C1 segment of cervical spinal cord (tissue), 14 donors: ENCODE data around the gene NHSL1.
A peak's percentile ranks its signal among the peaks of the same experiment; 100 is the strongest.

Experiments used
- DNase-seq, 14 donors: peaks; one replicate each; lab custom pipeline; 2025; lab: John Stamatoyannopoulos, UW

The NHSL1 gene

DNA sequence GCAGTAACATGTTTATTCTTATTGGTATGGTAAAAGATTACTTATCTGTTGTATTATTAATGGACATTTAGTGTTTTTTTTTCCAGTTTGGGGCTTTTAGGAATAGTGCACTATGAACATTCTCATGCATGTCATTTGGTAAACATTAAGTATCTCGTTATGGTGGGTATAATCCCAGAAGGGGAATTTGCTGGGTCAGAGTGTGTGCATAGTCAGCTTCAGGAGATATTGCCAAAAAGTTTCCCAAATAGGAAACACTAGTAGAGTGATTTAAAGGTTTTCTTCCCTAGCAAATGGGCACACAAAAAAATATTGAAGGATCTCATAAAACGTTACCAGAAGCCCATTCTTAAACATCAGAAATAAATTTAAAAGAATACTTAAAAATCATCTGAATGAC lies 25.2 kb upstream of the NHSL1 start:
- no peak for DNase-seq

GRCh38 chr6:138523347-138524210 lies 24.3 kb upstream of the NHSL1 start:
- no peak for DNase-seq

DNA sequence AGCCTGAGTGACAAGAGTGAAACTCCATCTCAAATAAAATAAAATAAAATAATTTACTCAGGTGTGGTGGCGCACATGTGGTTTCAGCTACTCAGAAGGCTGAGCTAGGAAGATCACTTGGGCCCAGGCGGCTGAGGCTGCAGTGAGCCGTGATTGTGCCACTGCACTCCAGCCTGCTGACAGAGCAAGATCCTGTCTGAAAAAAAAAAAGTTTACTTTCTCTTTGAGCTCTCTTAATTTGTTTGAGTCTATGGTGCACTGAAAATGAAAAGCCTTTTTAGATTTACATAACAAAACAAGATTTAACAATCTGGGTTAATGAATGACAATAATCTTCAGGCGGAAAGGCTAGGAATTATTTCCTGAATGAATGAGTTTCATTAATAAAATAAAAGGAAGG lies 23.3 kb upstream of the NHSL1 start:
- DNase-seq, result no peak

DNA sequence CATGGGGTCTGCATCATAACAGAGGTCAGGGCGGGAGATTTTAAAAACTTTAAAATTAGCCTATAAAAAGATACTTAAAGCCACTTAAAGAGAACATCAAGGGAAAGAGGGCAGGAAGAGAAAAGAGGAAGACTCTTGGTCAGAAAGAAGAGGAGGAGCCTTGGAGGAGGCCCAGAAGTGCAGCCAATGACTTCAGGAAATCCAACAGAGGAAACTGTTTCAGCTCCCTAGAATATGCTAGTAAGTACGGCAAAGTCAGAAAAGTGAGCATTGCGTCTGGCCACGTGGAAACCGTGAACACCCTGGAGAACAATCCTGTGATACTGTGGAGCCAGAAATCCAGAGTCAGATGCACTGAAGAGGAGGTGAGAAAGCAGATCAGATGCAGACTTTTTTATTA lies 22.5 kb upstream of the NHSL1 start:
- peak in 2 of 14 donors; percentile 13 to 21 for DNase-seq

DNA sequence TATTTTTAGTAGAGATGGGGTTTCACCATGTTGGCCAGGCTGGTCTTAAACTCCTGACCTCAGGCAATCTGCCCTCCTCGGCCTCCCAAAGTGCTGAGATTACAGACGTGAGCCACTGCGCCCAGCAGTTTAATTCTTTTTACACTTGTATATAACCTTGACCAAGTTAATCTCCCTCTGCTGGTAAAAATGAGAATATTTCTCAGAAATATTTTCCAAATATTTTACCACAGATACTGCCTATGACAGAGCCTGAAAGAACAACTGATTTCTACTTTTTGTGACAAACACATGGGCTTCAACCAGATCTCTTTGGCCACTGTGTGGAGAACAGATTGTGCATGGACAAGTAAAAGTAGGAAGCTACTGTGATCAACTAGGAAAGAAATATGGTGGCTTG lies 21.2 kb upstream of the NHSL1 start:
- no peak for DNase-seq

DNA sequence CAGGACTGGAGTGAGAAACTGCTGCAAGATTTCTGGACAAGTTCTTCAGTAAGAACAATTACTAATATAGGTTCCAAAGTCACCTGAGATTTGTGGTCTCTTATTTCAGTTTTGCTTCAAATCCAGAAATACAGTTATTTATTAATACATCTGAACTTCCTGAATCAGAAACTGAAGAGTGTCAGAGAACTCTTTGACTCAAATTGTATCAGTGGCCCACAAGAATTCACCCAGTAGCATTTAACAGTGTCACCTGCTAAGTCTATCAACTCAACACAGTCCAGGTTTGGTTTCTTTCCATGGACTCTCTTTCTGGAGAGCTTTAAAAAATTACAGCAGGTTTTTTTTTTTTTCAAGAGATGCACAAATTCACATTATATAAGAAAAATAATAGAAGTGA lies 18.8 kb upstream of the NHSL1 start:
- DNase-seq, result no peak

GRCh38 chr6:138517635-138518034 lies 18.3 kb upstream of the NHSL1 start:
- peak in 1 of 14 donors; percentile 10 for DNase-seq

DNA sequence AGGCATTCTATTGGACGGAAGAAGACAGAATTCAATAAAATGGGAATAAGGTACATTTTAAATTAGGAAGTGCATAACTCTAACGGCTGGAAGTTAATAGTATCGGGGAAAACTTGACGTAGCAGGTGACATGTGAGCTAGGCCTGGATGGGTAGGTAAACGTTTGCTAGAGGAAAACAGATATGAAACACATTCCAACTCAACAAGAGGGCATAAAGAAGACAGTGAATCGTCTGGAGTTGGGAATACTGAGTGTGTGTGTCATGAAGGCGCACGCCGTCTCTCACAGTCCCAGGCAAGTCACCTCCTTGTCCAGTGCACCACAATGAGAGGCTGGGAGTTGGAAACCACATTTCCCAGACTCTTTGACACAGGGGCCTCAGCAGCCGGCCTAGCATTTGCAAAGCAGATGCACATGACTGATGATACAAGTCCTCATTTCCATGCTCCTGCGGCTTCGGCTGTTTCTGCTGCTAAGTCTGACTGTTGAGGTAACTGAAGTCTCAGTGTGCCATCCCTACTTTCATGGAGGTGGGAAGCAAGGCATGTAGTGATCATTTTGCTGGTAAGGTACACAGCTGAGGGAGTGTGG lies 16.5 kb upstream of the NHSL1 start:
- DNase-seq, result no peak

DNA sequence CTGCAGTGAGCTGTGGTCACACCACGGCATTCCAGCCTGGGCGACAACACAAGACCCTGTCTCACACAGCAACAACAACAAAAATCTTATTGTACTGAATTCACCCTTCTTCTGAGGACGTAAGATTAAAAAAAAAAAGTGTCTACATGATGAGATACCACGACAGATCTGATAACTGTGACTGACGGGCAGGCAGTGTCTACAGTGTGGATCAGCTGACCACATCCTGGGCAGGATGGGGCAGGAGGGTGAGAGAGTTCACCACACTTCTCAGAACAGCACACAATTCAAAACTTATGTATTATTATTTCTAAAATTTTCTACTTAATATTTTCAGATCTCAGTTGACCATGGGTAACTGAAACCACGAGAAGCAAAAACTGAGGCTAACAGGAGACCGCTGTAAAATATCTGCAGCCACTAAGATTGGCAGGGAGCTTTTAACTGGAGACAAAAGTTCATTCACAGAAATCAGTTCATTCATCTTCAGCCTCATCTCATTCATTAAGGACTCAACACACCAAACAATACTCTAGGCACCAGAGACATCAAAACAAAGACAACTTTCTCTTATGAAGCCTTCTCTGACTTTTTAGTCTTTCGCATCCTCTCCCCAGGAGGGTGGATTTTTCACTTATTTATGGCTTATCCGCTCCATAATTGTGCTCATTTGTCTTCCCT lies 15.7 kb upstream of the NHSL1 start:
- DNase-seq, result no peak

- DNase-seq, result no peak
Observed at GRCh38 chr6:138512609-138513008, 13.3 kb upstream of the NHSL1 start.

DNA sequence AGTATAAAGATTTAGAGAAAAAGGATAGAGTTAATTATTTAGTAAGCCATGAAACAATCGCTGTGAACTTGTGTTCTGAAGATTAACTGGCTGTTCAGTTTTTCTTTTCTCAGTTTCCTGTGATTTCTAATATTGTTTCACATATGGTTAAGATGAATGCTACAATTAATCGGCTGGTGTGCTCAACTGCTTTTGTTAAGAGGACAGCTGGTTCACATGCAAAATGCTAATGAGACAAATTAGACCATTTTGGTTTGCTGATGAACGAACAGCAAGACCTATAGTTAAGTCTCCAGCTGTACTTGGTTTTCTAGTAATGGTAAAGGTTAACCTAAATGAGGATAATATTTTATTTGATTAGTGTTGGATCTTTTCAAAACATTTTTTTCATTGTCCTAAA lies 10.8 kb upstream of the NHSL1 start:
- DNase-seq, result no peak

DNA sequence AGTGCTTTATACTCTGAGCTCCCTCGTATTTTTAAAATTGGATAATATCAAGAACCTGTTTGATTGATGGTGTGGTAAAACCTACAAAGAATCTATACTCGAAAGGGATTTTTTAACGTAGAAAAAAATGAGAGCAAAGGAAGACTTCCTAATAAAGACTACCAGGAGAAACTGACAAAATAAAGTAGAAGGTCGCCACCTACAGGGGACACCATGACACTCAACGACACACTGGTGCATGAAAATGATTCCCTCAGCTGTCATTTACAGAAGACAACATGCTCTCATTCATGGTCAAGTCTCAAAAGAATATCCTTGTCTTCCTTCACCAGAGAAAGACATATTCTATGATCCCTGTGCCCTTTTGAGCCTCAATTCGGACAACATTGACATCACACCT lies 10.1 kb upstream of the NHSL1 start:
- peak in 1 of 14 donors; percentile 51 for DNase-seq

- no peak for DNase-seq
Observed at GRCh38 chr6:138508676-138508988, 9.3 kb upstream of the NHSL1 start.

GRCh38 chr6:138507977-138508675 lies 8.8 kb upstream of the NHSL1 start:
- DNase-seq, result no peak

- no peak for DNase-seq
Observed at GRCh38 chr6:138504764-138505689, 5.7 kb upstream of the NHSL1 start.

GRCh38 chr6:138503881-138504680 lies 4.8 kb upstream of the NHSL1 start:
- no peak for DNase-seq

GRCh38 chr6:138502546-138502945 lies 3.3 kb upstream of the NHSL1 start:
- DNase-seq, result no peak

DNA sequence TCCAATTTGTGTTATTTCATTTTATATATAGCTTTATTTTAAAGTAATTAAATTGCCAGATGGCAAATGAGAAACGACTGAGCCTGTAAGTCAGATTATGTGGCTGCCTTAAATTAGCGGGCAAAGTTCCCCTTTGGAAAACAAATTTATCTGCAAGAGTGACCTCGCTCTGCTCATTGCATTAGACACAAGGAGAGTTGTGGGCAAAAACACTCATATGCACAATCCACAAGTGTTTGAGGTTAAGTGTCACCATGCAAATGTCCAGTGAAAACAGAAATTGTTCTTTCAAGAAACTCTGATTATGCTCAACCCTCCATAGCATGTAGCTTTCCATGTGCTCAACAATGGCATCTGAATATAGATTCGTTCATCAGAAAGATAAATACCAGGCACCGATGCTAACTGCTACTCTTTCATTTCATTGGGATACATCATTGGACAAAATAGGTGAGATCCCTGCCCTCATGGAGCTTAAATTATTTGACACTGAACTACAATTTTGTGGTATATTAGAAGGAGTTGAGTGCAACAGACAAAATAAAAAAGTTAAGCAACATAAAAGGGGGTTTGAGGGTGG lies 1.7 kb upstream of the NHSL1 start:
- no peak for DNase-seq

DNA sequence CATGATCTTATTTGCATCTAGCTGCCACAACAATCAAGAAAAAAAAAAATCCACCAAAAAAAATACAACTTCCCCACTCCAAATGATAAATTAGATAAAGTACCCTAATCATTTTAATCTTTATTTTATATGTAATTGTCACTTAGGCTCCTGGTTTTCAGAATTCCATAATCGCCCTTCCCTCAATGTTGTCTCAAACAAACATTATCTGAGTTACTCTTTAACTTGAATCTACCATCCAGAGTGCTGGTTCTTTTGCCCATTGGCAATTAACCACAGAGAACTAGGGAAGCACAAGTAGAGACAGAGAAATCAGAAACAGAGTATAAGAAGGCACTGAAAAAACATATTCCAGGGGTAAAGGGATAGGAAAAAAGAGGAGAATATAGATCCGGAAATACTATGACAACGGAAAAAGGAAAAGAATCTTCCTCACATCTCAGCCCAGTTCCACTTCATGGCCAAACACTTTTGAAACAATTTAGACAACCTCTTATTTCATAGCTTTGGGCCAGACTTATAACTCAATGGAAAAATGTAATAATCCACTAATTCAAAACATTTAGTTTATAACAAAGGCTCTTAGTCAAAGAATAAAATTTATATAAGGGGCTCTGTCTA lies 861 bp upstream of the NHSL1 start:
- DNase-seq, result no peak
